GM12878 (cell line): Measurements from ENCODE around the gene WWP2.

Experiments used
- CTCF ChIP-seq, 3 experiments: IDR thresholded peaks in 2 of 3; conservative IDR thresholded peaks in 1 of 3; 2 replicates each; pipeline ENCODE4 v1.5.1; 2011; ENCODE audit warnings: low read depth in 3 of 3, low read length in 3 of 3, mild to moderate bottlenecking in 3 of 3, control low read depth in 2 of 3, moderate library complexity in 2 of 3, inconsistent platforms in 1 of 3, mixed read lengths in 1 of 3; ENCODE audit not compliant: control insufficient read depth in 2 of 3, insufficient read depth in 1 of 3; ENCODE audit errors: extremely low read depth in 1 of 3
- EZH2 ChIP-seq: IDR thresholded peaks from 2 replicates; pipeline ENCODE4 v1.6.1; 2012; ENCODE audit warnings: low read depth, mild to moderate bottlenecking, control low read depth, inconsistent platforms, low read length, borderline replicate concordance; ENCODE audit not compliant: control insufficient read depth
- NR2C1 ChIP-seq: fragments of 450-650 bp; IDR thresholded peaks from 2 replicates; pipeline ENCODE4 v1.6.1; 2017; ENCODE audit warnings: antibody characterized with exemption, mild to moderate bottlenecking, moderate library complexity
- NR2C2 ChIP-seq: IDR thresholded peaks from 2 replicates; pipeline ENCODE4 v1.6.1; 2011; ENCODE audit warnings: borderline replicate concordance, low read depth; ENCODE audit not compliant: control insufficient read depth, insufficient read length
- PBX3 ChIP-seq: IDR thresholded peaks from 2 replicates; pipeline ENCODE4 v1.6.1; 2011; ENCODE audit warnings: mild to moderate bottlenecking, low read depth, low read length, moderate library complexity; ENCODE audit not compliant: insufficient replicate concordance
- POLR2A ChIP-seq: IDR thresholded peaks from 2 replicates; pipeline ENCODE4 v1.6.1; 2011; ENCODE audit warnings: low read depth, mild to moderate bottlenecking, low read length
- POLR2AphosphoS5 ChIP-seq: IDR thresholded peaks from 2 replicates; pipeline ENCODE4 v1.6.1; 2011; ENCODE audit warnings: mild to moderate bottlenecking, low read length, inconsistent platforms
- RAD21 ChIP-seq: IDR thresholded peaks from 2 replicates; pipeline ENCODE4 v1.6.1; 2011; ENCODE audit warnings: mild to moderate bottlenecking, low read depth, low read length, moderate library complexity; ENCODE audit not compliant: insufficient read depth
- TAF1 ChIP-seq: IDR thresholded peaks from 2 replicates; pipeline ENCODE4 v1.6.1; 2011; ENCODE audit warnings: mild to moderate bottlenecking, low read depth, low read length, borderline replicate concordance
- WRNIP1 ChIP-seq: IDR thresholded peaks from 2 replicates; pipeline ENCODE4 v1.6.1; 2011; ENCODE audit warnings: low read depth, low read length, improper control_type of control experiment, borderline replicate concordance

- TF ChIP-seq WRNIP1, result no peak
- no peak for TF ChIP-seq CTCF (IDR thresholded peaks at IDR 0.05 in 2 of 3, conservative IDR thresholded peaks at IDR 0.05 in 1 of 3; ENCODE audit: control insufficient read depth in 2 of 3, extremely low read depth in 1 of 3, insufficient read depth in 1 of 3, low read depth in 3 of 3, low read length in 3 of 3)
- no peak for TF ChIP-seq NR2C2
- no peak for TF ChIP-seq TAF1
- TF ChIP-seq POLR2A, result no peak
- TF ChIP-seq NR2C1, result no peak
- no peak for TF ChIP-seq POLR2AphosphoS5
- no peak for TF ChIP-seq RAD21
- TF ChIP-seq PBX3, result no peak
- TF ChIP-seq EZH2, result no peak
Measured at GRCh38 chr16:69787883-69788282, 25.8 kb downstream of the WWP2 start.
